ENCODE data around the gene STUM.

STUM gene

GRCh38 chr1:226575739-226576378, 27.3 kb downstream of the STUM start:
- no peak for DNase-seq (ENCODE audit: low spot score)
- no peak overlapping the region for H3K27ac Mint-ChIP-seq
- H3K36me3 Mint-ChIP-seq (ENCODE audit: low read depth), result no peaks in the 10 kb centered on the region
- H3K9me3 Mint-ChIP-seq, result no peaks in the 10 kb centered on the region
- no peaks in the 10 kb centered on the region for H3K4me1 Mint-ChIP-seq (ENCODE audit: low read depth)
- H3K27me3 Mint-ChIP-seq (ENCODE audit: low read depth), result peaks cover 4% of the 10 kb centered on the region
- H3K4me3 Mint-ChIP-seq, result no peak overlapping the region

- H3K4me3 Mint-ChIP-seq, result no peak overlapping the region
- no peaks in the 10 kb centered on the region for H3K4me1 Mint-ChIP-seq (ENCODE audit: low read depth)
- DNase-seq (ENCODE audit: low spot score), result no peak
- no peak overlapping the region for H3K27ac Mint-ChIP-seq
- H3K27me3 Mint-ChIP-seq (ENCODE audit: low read depth), result peaks cover 4% of the 10 kb centered on the region
- H3K36me3 Mint-ChIP-seq (ENCODE audit: low read depth), result no peaks in the 10 kb centered on the region
- H3K9me3 Mint-ChIP-seq, result no peaks in the 10 kb centered on the region
Measured at GRCh38 chr1:226576601-226577000, 28.0 kb downstream of the STUM start.

- Mint-ChIP-seq H3K9me3 (no peaks in the 10 kb centered on the region), H3K36me3 (ENCODE audit: low read depth) (no peaks in the 10 kb centered on the region), H3K4me1 (ENCODE audit: low read depth) (no peaks in the 10 kb centered on the region), H3K27ac (no peak overlapping the region), H3K4me3 (no peak overlapping the region), H3K27me3 (ENCODE audit: low read depth) (peaks cover 4% of the 10 kb centered on the region)
- DNase-seq (ENCODE audit: low spot score), result no peak
Measured at GRCh38 chr1:226577401-226578180, 29.0 kb downstream of the STUM start.

- H3K9me3 Mint-ChIP-seq, result no peaks in the 10 kb centered on the region
- no peak overlapping the region for H3K4me3 Mint-ChIP-seq
- no peaks in the 10 kb centered on the region for H3K4me1 Mint-ChIP-seq (ENCODE audit: low read depth)
- no peaks in the 10 kb centered on the region for H3K36me3 Mint-ChIP-seq (ENCODE audit: low read depth)
- no peak for DNase-seq (ENCODE audit: low spot score)
- peaks cover 4% of the 10 kb centered on the region for H3K27me3 Mint-ChIP-seq (ENCODE audit: low read depth)
- no peak overlapping the region for H3K27ac Mint-ChIP-seq
Measured at GRCh38 chr1:226578946-226579578, 30.5 kb downstream of the STUM start.

- no peak overlapping the region for H3K4me3 Mint-ChIP-seq
- peaks cover 4% of the 10 kb centered on the region for H3K27me3 Mint-ChIP-seq (ENCODE audit: low read depth)
- H3K4me1 Mint-ChIP-seq (ENCODE audit: low read depth), result no peaks in the 10 kb centered on the region
- H3K9me3 Mint-ChIP-seq, result no peaks in the 10 kb centered on the region
- H3K27ac Mint-ChIP-seq, result no peak overlapping the region
- DNase-seq (ENCODE audit: low spot score), result no peak
- H3K36me3 Mint-ChIP-seq (ENCODE audit: low read depth), result no peaks in the 10 kb centered on the region
Measured at GRCh38 chr1:226579781-226580323, 31.3 kb downstream of the STUM start.

GRCh38 chr1:226580625-226581270, 32.2 kb downstream of the STUM start:
- Mint-ChIP-seq H3K27me3 (ENCODE audit: low read depth) (peaks cover 4% of the 10 kb centered on the region), H3K9me3 (no peaks in the 10 kb centered on the region), H3K4me3 (no peak overlapping the region), H3K36me3 (ENCODE audit: low read depth) (no peaks in the 10 kb centered on the region), H3K4me1 (ENCODE audit: low read depth) (no peaks in the 10 kb centered on the region), H3K27ac (no peak overlapping the region)
- no peak for DNase-seq (ENCODE audit: low spot score)

GRCh38 chr1:226581650-226582330, 33.2 kb downstream of the STUM start:
- Mint-ChIP-seq H3K36me3 (ENCODE audit: low read depth) (no peaks in the 10 kb centered on the region), H3K4me1 (ENCODE audit: low read depth) (no peaks in the 10 kb centered on the region), H3K9me3 (no peaks in the 10 kb centered on the region), H3K27ac (no peak overlapping the region), H3K27me3 (ENCODE audit: low read depth) (peaks cover 4% of the 10 kb centered on the region), H3K4me3 (no peak overlapping the region)
- DNase-seq (ENCODE audit: low spot score), result no peak

GRCh38 chr1:226582966-226583365, 34.4 kb downstream of the STUM start:
- Mint-ChIP-seq H3K27ac (no peak overlapping the region), H3K27me3 (ENCODE audit: low read depth) (peaks cover 4% of the 10 kb centered on the region), H3K4me3 (no peak overlapping the region), H3K9me3 (no peaks in the 10 kb centered on the region), H3K4me1 (ENCODE audit: low read depth) (no peaks in the 10 kb centered on the region), H3K36me3 (ENCODE audit: low read depth) (no peaks in the 10 kb centered on the region)
- no peak for DNase-seq (ENCODE audit: low spot score)

- no peak for DNase-seq (ENCODE audit: low spot score)
- Mint-ChIP-seq H3K9me3 (no peaks in the 10 kb centered on the region), H3K27ac (no peak overlapping the region), H3K27me3 (ENCODE audit: low read depth) (peaks cover 4% of the 10 kb centered on the region), H3K4me1 (ENCODE audit: low read depth) (no peaks in the 10 kb centered on the region), H3K4me3 (no peak overlapping the region), H3K36me3 (ENCODE audit: low read depth) (no peaks in the 10 kb centered on the region)
Measured at GRCh38 chr1:226584164-226584563, 35.6 kb downstream of the STUM start.

- Mint-ChIP-seq H3K36me3 (ENCODE audit: low read depth) (no peaks in the 10 kb centered on the region), H3K9me3 (no peaks in the 10 kb centered on the region), H3K4me3 (no peak overlapping the region), H3K27me3 (ENCODE audit: low read depth) (peaks cover 4% of the 10 kb centered on the region), H3K27ac (no peak overlapping the region), H3K4me1 (ENCODE audit: low read depth) (no peaks in the 10 kb centered on the region)
- DNase-seq (ENCODE audit: low spot score), result no peak
Measured at GRCh38 chr1:226586116-226586515, 37.6 kb downstream of the STUM start.

GRCh38 chr1:226586650-226587422, 38.3 kb downstream of the STUM start:
- Mint-ChIP-seq H3K4me1 (ENCODE audit: low read depth) (no peaks in the 10 kb centered on the region), H3K27ac (no peak overlapping the region), H3K27me3 (ENCODE audit: low read depth) (peaks cover 4% of the 10 kb centered on the region), H3K9me3 (no peaks in the 10 kb centered on the region), H3K4me3 (no peak overlapping the region), H3K36me3 (ENCODE audit: low read depth) (no peaks in the 10 kb centered on the region)
- DNase-seq (ENCODE audit: low spot score), result no peak

- no peak overlapping the region for H3K27ac Mint-ChIP-seq
- no peak overlapping the region for H3K4me3 Mint-ChIP-seq
- no peaks in the 10 kb centered on the region for H3K9me3 Mint-ChIP-seq
- H3K4me1 Mint-ChIP-seq (ENCODE audit: low read depth), result no peaks in the 10 kb centered on the region
- DNase-seq (ENCODE audit: low spot score), result no peak
- H3K27me3 Mint-ChIP-seq (ENCODE audit: low read depth), result peaks cover 7% of the 10 kb centered on the region
- no peaks in the 10 kb centered on the region for H3K36me3 Mint-ChIP-seq (ENCODE audit: low read depth)
Measured at GRCh38 chr1:226588484-226588883, 39.9 kb downstream of the STUM start.

All from T-helper 2 cell treated with Interferon-gamma antibody and Interleukin-4, amounts not matched to agents 5 μg/mL and 100 μg/mL, for 36 hours (primary cell).